ENCODE results near the gene HLX.

HLX gene

GRCh38 chr1:220895412-220895946 is 16.2 kb downstream of the HLX start:
- no peak for DNase-seq (ENCODE audit: low read depth, low spot score)

DNA sequence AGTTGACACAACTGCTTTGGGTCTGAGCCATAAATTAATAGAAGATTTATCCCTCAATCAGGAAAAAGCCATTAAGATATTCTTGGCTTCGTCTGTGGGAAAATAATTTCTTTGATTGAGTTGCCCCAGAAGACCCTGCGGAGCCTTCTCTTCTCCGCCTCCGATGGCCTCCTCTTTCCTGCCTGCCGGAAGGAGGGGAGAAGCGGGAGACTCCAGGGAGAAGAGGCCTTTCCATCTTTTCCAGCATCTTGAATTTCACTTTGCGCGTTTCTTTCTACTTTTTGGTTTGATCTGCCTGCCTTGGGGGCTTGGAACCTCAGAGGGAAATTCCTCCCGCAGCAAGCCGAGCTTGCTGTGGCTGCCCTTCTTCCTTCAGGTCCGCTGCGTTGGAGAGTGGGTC is 16.8 kb downstream of the HLX start:
- DNase-seq (ENCODE audit: low read depth, low spot score): no peak

- DNase-seq (ENCODE audit: low read depth, low spot score): no peak
Measured at GRCh38 chr1:220900842-220901241, 21.6 kb downstream of the HLX start.

- DNase-seq (ENCODE audit: low read depth, low spot score): no peak
Measured at GRCh38 chr1:220901881-220902280, 22.6 kb downstream of the HLX start.

- no peak for DNase-seq (ENCODE audit: low read depth, low spot score)
Measured at GRCh38 chr1:220902916-220903315, 23.7 kb downstream of the HLX start.

DNA sequence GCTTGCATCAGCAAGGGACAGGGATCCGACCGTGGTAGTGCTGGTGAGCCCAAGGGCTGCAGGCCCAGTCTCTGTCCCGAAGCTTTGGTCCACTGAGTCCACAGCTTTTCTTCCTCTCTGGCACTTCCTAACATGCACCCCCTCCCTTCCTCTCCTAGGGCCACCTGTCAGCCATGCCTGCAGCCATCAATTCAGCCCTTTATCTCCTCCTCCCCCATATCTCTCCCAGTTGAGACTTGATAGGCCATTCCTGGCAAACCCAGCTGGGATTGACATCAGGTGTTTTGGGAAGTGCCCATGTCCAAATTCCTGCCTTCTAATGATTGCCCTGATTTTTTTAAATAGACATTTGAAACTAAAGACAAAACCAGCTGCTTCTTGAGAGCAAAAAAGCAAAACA is 25.6 kb downstream of the HLX start:
- DNase-seq (ENCODE audit: low read depth, low spot score): no peak

DNA sequence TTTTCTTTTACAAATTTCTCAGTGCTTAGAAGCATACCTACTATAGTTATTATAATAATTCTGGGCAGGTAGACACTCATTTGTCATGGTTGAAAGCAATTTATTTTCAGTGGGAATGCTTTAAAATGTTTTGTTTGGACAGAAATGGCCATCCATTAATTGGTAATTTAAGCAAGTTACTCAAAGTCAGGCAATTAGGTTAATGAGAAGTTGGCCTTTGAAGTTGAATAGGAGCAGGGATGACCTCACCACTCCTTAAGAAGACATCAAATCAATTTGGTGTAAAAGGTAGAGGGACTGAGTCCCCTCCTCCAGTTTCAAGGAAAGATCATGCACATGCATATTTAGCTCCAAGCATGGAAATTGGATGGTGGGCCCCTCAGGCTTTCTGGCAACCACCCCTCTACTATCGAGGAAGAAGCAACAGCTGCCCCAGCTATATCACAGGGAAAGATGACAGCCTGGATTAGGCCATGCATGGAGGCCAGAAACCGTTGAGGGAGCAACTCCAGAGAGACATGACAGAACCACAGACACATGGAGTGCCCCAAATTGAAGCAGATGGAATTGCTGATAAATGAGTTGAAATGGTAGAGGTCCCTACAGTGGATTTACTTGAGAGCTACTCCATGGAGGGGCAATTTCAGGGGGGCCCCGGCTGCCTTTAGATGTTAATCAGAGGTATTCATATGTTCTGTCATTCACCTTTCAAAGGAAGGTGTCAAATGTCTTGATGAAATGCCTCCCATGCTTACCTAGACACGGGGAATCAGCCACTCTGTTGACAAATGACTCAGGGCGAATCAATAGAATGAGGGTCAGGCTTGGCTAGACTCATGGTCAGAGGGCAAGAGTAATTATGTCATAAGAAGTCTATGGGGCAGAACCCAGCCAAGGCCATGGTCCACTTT is 26.7 kb downstream of the HLX start:
- DNase-seq (ENCODE audit: low read depth, low spot score): no peak

- DNase-seq (ENCODE audit: low read depth, low spot score): no peak
Measured at GRCh38 chr1:220906561-220907334, 27.5 kb downstream of the HLX start.

DNA sequence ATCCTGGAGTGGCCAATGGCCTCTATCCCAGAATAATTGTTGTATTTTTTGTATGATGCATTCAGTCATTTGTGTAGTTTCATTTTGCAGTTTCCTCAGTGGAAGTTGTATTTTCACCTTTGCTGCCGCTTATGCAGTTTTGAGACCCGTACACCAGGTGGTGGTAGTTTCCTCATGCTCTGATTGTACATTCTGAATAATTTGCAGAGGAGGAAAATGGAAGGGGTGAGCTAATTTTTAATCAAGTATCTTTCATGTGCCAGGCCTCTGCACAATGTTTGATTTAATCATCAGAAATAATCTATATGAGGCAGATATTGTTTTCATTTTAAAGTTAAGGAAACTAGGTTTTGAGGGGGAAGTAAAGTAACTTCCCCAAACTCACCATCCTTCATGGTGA is 29.5 kb downstream of the HLX start:
- DNase-seq (ENCODE audit: low read depth, low spot score): no peak

- no peak for DNase-seq (ENCODE audit: low read depth, low spot score)
Measured at GRCh38 chr1:220910021-220910420, 30.8 kb downstream of the HLX start.

DNA sequence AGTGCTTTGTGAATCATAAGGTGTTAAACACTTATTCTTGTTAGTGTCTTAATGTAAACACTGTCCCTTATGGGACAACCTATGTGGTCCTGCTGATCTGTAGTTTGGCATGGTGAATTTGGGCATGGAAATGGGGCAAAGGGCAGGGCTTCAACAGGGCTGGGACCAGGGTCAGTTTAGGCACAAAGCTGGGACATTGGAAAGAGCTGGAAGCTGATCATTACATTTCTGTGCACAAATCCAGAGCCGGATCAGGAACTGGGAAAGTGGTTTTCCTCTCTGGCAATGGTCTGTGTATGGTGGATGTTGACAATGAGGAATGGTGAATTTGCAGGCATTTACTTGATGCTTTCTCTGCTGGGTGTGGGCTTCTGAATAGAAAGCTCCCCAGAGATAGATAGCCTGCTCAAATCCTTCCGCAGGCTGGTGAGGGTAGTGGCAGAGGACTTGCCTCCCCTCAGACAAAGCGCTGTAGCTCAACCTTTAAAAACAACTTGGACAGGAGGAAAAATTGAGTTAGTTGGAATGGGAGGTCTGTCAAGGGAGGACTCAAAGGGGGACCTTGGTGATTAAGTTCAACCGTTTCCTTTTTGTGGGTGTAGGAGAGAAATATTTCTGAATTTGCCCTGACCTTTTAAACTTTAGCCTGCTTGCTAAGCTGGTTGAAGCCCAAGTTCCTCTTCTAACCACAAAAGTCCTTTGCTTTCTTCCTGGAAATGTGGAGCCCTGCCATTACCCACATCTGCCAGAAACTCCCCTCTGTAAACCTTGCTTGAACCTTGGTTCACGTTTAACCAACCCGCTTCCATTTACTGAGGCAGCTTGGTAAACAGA is 35.3 kb downstream of the HLX start:
- DNase-seq (ENCODE audit: low read depth, low spot score): no peak

GRCh38 chr1:220915117-220915440 is 35.8 kb downstream of the HLX start:
- no peak for DNase-seq (ENCODE audit: low read depth, low spot score)

- no peak for DNase-seq (ENCODE audit: low read depth, low spot score)
Measured at GRCh38 chr1:220915954-220916353, 36.7 kb downstream of the HLX start.

GRCh38 chr1:220917101-220917500 is 37.9 kb downstream of the HLX start:
- no peak for DNase-seq (ENCODE audit: low read depth, low spot score)

DNA sequence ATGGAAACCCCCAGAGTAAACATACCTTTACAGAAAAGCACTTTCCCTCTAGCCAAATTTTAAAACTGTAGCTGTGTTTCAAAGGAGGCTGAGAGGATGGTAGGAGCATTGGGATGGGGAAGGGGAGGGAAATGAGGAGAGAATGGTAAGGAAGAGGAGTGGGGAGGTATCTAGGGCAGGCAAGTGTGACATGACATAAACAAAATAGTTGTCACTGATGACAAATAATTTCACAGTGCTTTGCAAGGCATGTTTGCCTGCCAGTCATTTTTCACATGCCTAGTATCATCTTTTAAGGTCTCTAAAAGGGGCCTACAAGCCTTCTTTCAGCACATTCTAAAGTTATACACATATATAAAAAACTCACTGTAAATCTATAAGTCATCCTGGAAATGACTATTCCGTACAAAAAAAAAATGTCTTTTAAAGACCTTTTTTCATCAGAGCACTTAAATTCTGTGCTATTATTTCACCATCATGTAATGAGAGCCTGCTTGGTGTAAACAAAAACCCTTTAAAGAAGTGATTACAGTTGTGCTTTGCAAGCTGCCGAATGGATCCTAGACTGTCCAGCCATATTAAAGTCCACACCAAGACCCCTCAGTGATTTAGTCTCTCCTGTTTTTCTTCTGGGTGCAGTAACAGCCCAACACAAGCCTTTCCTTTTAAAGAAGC is 38.4 kb downstream of the HLX start:
- no peak for DNase-seq (ENCODE audit: low read depth, low spot score)

DNA sequence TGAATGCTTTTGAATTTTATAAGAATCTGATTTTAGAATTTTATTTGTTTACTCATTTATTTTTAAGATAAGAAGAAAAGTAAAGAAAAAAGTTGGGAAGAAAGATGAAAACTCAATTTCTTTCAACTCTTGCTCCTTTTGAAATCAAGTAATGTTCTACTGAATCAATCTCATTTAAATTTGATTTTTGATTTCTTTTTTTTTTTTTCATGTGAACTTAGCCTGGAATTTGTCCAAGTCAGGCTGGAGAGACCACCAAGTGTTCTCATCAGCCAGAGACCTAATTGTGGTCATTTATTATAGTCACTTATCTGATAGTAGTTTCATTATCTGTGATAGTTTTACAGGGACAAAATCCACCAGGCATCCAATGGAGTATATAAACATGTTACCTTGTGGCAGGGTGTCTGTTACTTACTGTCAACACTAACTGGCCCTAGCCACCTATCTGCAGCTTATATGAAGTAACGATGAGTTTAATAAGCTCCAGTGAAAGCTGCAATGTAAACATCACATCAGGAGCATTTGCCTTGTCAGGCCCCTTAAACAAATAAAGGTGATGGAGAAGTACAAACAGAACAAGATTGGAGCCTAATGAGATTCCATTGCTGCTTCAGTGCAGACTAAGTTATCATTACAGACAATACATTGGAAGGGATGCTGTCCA is 39.2 kb downstream of the HLX start:
- no peak for DNase-seq (ENCODE audit: low read depth, low spot score)

- no peak for DNase-seq (ENCODE audit: low read depth, low spot score)
Measured at GRCh38 chr1:220920967-220921366, 41.7 kb downstream of the HLX start.

DNA sequence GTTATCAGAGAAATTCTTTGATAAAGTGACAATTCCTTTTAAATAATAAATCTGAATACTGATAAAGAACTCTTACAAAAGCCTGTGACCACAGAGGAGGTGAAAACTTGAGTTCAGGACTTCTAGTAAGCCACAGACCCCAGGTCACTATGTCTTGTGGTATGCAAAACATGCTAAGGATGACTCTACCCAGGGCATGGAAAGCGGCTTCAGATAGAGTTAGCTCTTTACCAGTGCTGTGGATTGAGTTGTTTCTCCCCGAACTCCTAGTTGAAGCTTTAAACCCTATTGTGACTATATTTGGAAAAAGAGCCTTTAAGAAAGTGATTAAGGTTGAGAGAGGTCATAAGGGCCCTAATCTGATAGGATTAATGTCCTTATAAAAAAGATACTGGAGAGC is 42.3 kb downstream of the HLX start:
- no peak for DNase-seq (ENCODE audit: low read depth, low spot score)

- DNase-seq (ENCODE audit: low read depth, low spot score): no peak
Measured at GRCh38 chr1:220921971-220922635, 42.9 kb downstream of the HLX start.

DNA sequence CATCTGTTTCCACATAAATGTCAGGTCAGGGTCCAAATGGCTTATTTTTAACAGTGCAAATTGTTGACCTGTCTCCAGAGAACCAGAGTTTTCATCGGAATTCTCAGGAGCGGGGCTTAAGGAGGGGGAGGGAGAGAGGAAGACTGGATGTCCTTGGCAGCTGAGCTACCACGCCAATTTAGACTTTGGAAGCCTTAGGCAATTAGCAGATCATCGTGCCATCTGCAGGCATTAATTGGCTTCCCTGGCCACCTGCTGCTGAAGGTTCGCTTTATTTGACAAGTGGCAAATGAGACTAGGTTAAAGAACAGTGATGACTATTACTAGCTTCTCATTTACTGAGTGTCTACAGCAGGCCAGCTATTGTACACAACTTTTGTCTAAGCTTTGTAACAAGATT is 43.7 kb downstream of the HLX start:
- no peak for DNase-seq (ENCODE audit: low read depth, low spot score)
